Spleen (tissue), 11 donors: ENCODE data around the gene ST3GAL3. TPM values are rescaled to one million over a fixed set of nuclear protein-coding genes. Genes with fewer than 3 reads are reported as not detected.
A peak's percentile ranks its signal among the peaks of the same experiment; 100 is the strongest.

ENCODE experiments used
- DNase-seq: peaks from one replicate; pipeline ENCODE4 v3.0.0-alpha.2; 2020
- H3K27ac ChIP-seq, 8 donors: fragments of 200-600 bp; sonication (generic) in 7 of 8; 1 replicate in 4 of 8; 2 replicates in 4 of 8; pipeline versions ENCODE4 v1.5.0 to v1.8.0; 2016 to 2021; ENCODE audit warnings: inconsistent platforms in 4 of 8, mild to moderate bottlenecking in 4 of 8, moderate library complexity in 1 of 8
- H3K27me3 ChIP-seq, 7 donors: fragments of 200-600 bp; sonication (generic) in 6 of 7; replicated peaks in 1 of 7; 1 replicate in 4 of 7; 2 replicates in 3 of 7; pipeline versions ENCODE4 v1.5.0 to v1.8.0; 2016 to 2021; ENCODE audit warnings: inconsistent platforms in 3 of 7, mild to moderate bottlenecking in 1 of 7
- H3K36me3 ChIP-seq, 6 donors: fragments of 200-600 bp; sonication (generic) in 5 of 6; 1 replicate in 4 of 6; 2 replicates in 2 of 6; pipeline versions ENCODE4 v1.5.0 to v1.8.0; 2016 to 2021; ENCODE audit warnings: inconsistent platforms in 2 of 6
- H3K4me1 ChIP-seq, 6 donors: fragments of 200-600 bp; sonication (generic) in 5 of 6; 1 replicate in 3 of 6; 2 replicates in 3 of 6; pipeline versions ENCODE4 v1.5.0 to v1.8.0; 2016 to 2021; ENCODE audit warnings: inconsistent platforms in 3 of 6
- H3K4me3 ChIP-seq, 8 donors: fragments of 200-600 bp; sonication (generic) in 7 of 8; 1 replicate in 4 of 8; 2 replicates in 4 of 8; pipeline versions ENCODE4 v1.5.0 to v1.8.0; 2016 to 2021; ENCODE audit warnings: inconsistent platforms in 4 of 8, mild to moderate bottlenecking in 4 of 8, moderate library complexity in 2 of 8
- H3K9me3 ChIP-seq, 8 donors: fragments of 200-600 bp; sonication (generic) in 7 of 8; 1 replicate in 4 of 8; 2 replicates in 4 of 8; pipeline versions ENCODE4 v1.5.0 to v1.8.0; 2016 to 2021; ENCODE audit warnings: inconsistent platforms in 4 of 8
- CTCF ChIP-seq, 11 experiments: fragments of 200-600 bp in 7 of 11; fragments of 450-650 bp in 4 of 11; sonication (generic) in 4 of 11; IDR thresholded peaks in 8 of 11; conservative IDR thresholded peaks in 3 of 11; 1 replicate in 7 of 11; 2 replicates in 4 of 11; pipeline versions ENCODE4 v1.4.0 to v1.8.0; 2016 to 2021; ENCODE audit warnings: antibody characterized with exemption in 11 of 11, inconsistent platforms in 4 of 11, mild to moderate bottlenecking in 1 of 11
- POLR2A ChIP-seq, 3 donors: fragments of 450-650 bp; IDR thresholded peaks; one replicate each; pipeline ENCODE4 v1.5.1; 2017; ENCODE audit warnings: antibody characterized with exemption in 3 of 3, mild to moderate bottlenecking in 1 of 3
- POLR2AphosphoS5 ChIP-seq, 3 donors: sonication (generic); formaldehyde crosslinking; IDR thresholded peaks; one replicate each; pipeline ENCODE4 v1.5.1; 2017; ENCODE audit warnings: antibody characterized with exemption in 3 of 3
- WGBS, 5 donors: extraction: QIAGEN DNeasy Blood & Tissue Kit in 3 of 5; methylation state at CpG; one replicate each; pipeline versions ENCODE4 v1.1.5 to v1.1.7; 2013 to 2018; 5-methylcytosine and 5-hydroxymethylcytosine counted together
- intact Hi-C: fragments of 100-400 bp; cut with DNase I; formaldehyde crosslinking; loops from one replicate; pipeline ENCODE4 v1.15.0; 2023; ENCODE audit warnings: low total_unique reads
- polyA plus RNA-seq, 3 donors: library from polyadenylated mRNA; stranded (reverse); fragments of 200-250 nt; gene quantifications; one replicate each; pipeline ENCODE4 v1.2.1, GENCODE V29; 2013
- total RNA-seq, 7 donors: library from RNA; depleted of rRNA in 3 of 7; stranded (reverse); fragments of >200 nt in 3 of 7; fragmentation: NEBNext Ultra II Directional in 4 of 7; extraction: Animal tissue kit (Norgen Biotek cat#: 25700) in 4 of 7; gene quantifications; one replicate each; pipeline versions ENCODE4 v1.1.0 to v1.2.1, GENCODE V29; 2016 to 2021
- donor health status: healthy with polysubstance abuse.
- donor health status: DM: no; HTN: no; CAD: no; lungs with moderate emphysema.
- donor health status: DM: no; HTN: no; CAD: no.
- donor health status: Bipolar disorder and iron deficiency.
- donor health status: healthy.
- donor health status: DM: no; HTN: no; CAD: no.
- donor health status: DM: yes; HTN: yes; CAD: no.

ST3GAL3 gene
- total and polyA plus RNA-seq, 10 donors: 6.4 to 34.3 (median 21.0) TPM

- WGBS, 5 donors: 48 to 59% (median 51%) methylated on average over 1 of the region's 1 CpG
- DNase-seq: no peak
- Histone ChIP-seq H3K4me3 (no peak overlapping the region), H3K4me1 (peaks cover 0 to 7% (median 0%) of the 10 kb centered on the region in 6 donors), H3K9me3 (no peaks in the 10 kb centered on the region), H3K27me3 (no peaks in the 10 kb centered on the region), H3K27ac (no peak overlapping the region), H3K36me3 (peaks cover 0 to 26% (median 0%) of the 10 kb centered on the region in 6 donors)
- intact Hi-C loops: no loop called here
- TF ChIP-seq CTCF (IDR thresholded peaks at IDR 0.05 in 8 of 11, conservative IDR thresholded peaks at IDR 0.05 in 3 of 11) (no peak), POLR2AphosphoS5 (IDR thresholded peaks at IDR 0.05) (no peak), POLR2A (IDR thresholded peaks at IDR 0.05) (no peak)
These were observed 88.8 kb downstream of the ST3GAL3 start for GRCh38 chr1:43796111-43796581.

- Histone ChIP-seq H3K9me3 (no peaks in the 10 kb centered on the region), H3K27ac (no peak overlapping the region), H3K36me3 (peaks cover 0 to 26% (median 0%) of the 10 kb centered on the region in 6 donors), H3K27me3 (no peaks in the 10 kb centered on the region), H3K4me1 (peaks cover 0 to 7% (median 0%) of the 10 kb centered on the region in 6 donors), H3K4me3 (no peak overlapping the region)
- TF ChIP-seq POLR2AphosphoS5 (IDR thresholded peaks at IDR 0.05) (no peak), POLR2A (IDR thresholded peaks at IDR 0.05) (no peak), CTCF (IDR thresholded peaks at IDR 0.05 in 8 of 11, conservative IDR thresholded peaks at IDR 0.05 in 3 of 11) (no peak)
- no peak for DNase-seq
- WGBS, 5 donors: 55 to 84% (median 70%) methylated on average over 3 of the region's 3 CpGs
- intact Hi-C loops: no loop called here
These were observed 90.6 kb downstream of the ST3GAL3 start for GRCh38 chr1:43797891-43798290.

GRCh38 chr1:43799656-43800635 lies 92.6 kb downstream of the ST3GAL3 start:
- intact Hi-C loops: no loop called here
- H3K36me3 ChIP-seq: peaks cover 0 to 25% (median 0%) of the 10 kb centered on the region in 6 donors
- 72 to 83% (median 81%) methylated on average over 4 of the region's 4 CpGs for WGBS, 5 donors

GRCh38 chr1:43800771-43801170 lies 93.4 kb downstream of the ST3GAL3 start:
- no peak for DNase-seq
- Histone ChIP-seq H3K36me3 (peaks cover 0 to 25% (median 0%) of the 10 kb centered on the region in 6 donors), H3K4me3 (no peak overlapping the region), H3K27ac (no peak overlapping the region), H3K4me1 (peaks cover 0 to 7% (median 0%) of the 10 kb centered on the region in 6 donors), H3K9me3 (no peaks in the 10 kb centered on the region), H3K27me3 (no peaks in the 10 kb centered on the region)
- intact Hi-C loops: no loop called here
- no peak for TF ChIP-seq POLR2A (IDR thresholded peaks at IDR 0.05)
- 93 to 96% (median 94%) methylated on average over 3 of the region's 3 CpGs for WGBS, 5 donors

More at GRCh38 chr1:43799656-43800635, 92.6 kb downstream of the ST3GAL3 start:
- H3K27ac ChIP-seq: peak overlapping the region in 1 of 8 donors; percentile 10
- no peak for TF ChIP-seq POLR2AphosphoS5 (IDR thresholded peaks at IDR 0.05)
- TF ChIP-seq POLR2A (IDR thresholded peaks at IDR 0.05): no peak
- H3K4me3 ChIP-seq: no peak overlapping the region
- no peaks in the 10 kb centered on the region for H3K27me3 ChIP-seq
- peaks cover 0 to 7% (median 0%) of the 10 kb centered on the region in 6 donors for H3K4me1 ChIP-seq
- H3K9me3 ChIP-seq: no peaks in the 10 kb centered on the region
- no peak for DNase-seq

GRCh38 chr1:43801203-43801602 lies 93.9 kb downstream of the ST3GAL3 start:
- H3K4me1 ChIP-seq: peaks cover 0 to 7% (median 0%) of the 10 kb centered on the region in 6 donors
- no peaks in the 10 kb centered on the region for H3K27me3 ChIP-seq
- H3K27ac ChIP-seq: no peak overlapping the region
- DNase-seq: no peak
- no peak overlapping the region for H3K4me3 ChIP-seq
- peaks cover 0 to 22% (median 0%) of the 10 kb centered on the region in 6 donors for H3K36me3 ChIP-seq
- intact Hi-C loops: no loop called here
- TF ChIP-seq CTCF (IDR thresholded peaks at IDR 0.05 in 8 of 11, conservative IDR thresholded peaks at IDR 0.05 in 3 of 11) (no peak), POLR2AphosphoS5 (IDR thresholded peaks at IDR 0.05) (no peak), POLR2A (IDR thresholded peaks at IDR 0.05) (no peak)
- H3K9me3 ChIP-seq: no peaks in the 10 kb centered on the region
- WGBS, 5 donors: 40 to 64% (median 52%) methylated on average over 3 of the region's 3 CpGs
